SK-N-SH (cell line): ENCODE data around the gene RPA3. TPM values are rescaled to one million over a fixed set of nuclear protein-coding genes. Genes with fewer than 3 reads are reported as not detected.

Source experiments
- CHD2 ChIP-seq: fragments of 150-350 bp; IDR thresholded peaks from 2 replicates; pipeline ENCODE4 v1.6.1; 2018; ENCODE audit warnings: low read length; ENCODE audit not compliant: partially characterized antibody
- EP300 ChIP-seq, 2 experiments: IDR thresholded peaks; 2 replicates each; pipeline versions ENCODE4 v1.4.0 to v1.6.1; 2012; ENCODE audit warnings: borderline replicate concordance in 1 of 2, low read depth in 1 of 2, low read length in 1 of 2
- FOXJ3 ChIP-seq: sonication (generic); formaldehyde crosslinking; IDR thresholded peaks from 2 replicates; pipeline ENCODE4 v1.5.1; 2020; ENCODE audit warnings: mild to moderate bottlenecking, missing genetic modification reagents
- GABPA ChIP-seq: IDR thresholded peaks from 2 replicates; pipeline ENCODE4 v1.4.0; 2012; ENCODE audit warnings: low read depth, mild to moderate bottlenecking
- GATA2 ChIP-seq: sonication (generic); formaldehyde crosslinking; IDR thresholded peaks from 2 replicates; pipeline ENCODE4 v1.5.0; 2020; ENCODE audit warnings: mild to moderate bottlenecking, missing genetic modification reagents
- IRF3 ChIP-seq: fragments of 150-350 bp; IDR thresholded peaks from 2 replicates; pipeline ENCODE4 v1.6.1; 2016; ENCODE audit warnings: mild to moderate bottlenecking, low read depth, low read length
- JUND ChIP-seq: IDR thresholded peaks from 2 replicates; pipeline ENCODE4 v1.4.0; 2012
- MEF2A ChIP-seq: IDR thresholded peaks from 2 replicates; pipeline ENCODE4 v1.4.0; 2012; ENCODE audit warnings: low read depth, borderline replicate concordance
- MXI1 ChIP-seq: IDR thresholded peaks from 2 replicates; pipeline ENCODE4 v1.6.1; 2012; ENCODE audit warnings: mild to moderate bottlenecking, low read depth, low read length, improper control_type of control experiment
- NRF1 ChIP-seq: IDR thresholded peaks from 2 replicates; pipeline ENCODE4 v1.6.1; 2012; ENCODE audit warnings: low read depth, mild to moderate bottlenecking, low read length
- POLR2AphosphoS5 ChIP-seq: IDR thresholded peaks from 2 replicates; pipeline ENCODE4 v1.6.1; 2012; ENCODE audit warnings: low read depth, low read length
- RAD21 ChIP-seq: IDR thresholded peaks from 2 replicates; pipeline ENCODE4 v1.6.1; 2012; ENCODE audit warnings: mild to moderate bottlenecking, low read length
- RCOR1 ChIP-seq: fragments of 150-350 bp; IDR thresholded peaks from 2 replicates; pipeline ENCODE4 v1.6.1; 2017; ENCODE audit warnings: antibody characterized with exemption, low read length
- RFX5 ChIP-seq: IDR thresholded peaks from 2 replicates; pipeline ENCODE4 v1.6.1; 2012; ENCODE audit warnings: mild to moderate bottlenecking, improper control_type of control experiment, low read length
- RXRA ChIP-seq: IDR thresholded peaks from 2 replicates; pipeline ENCODE4 v1.4.0; 2012; ENCODE audit warnings: low read depth, mild to moderate bottlenecking, borderline replicate concordance
- TAF1 ChIP-seq: IDR thresholded peaks from 2 replicates; pipeline ENCODE4 v1.6.1; 2012; ENCODE audit warnings: low read depth, mild to moderate bottlenecking, low read length, moderate library complexity, borderline replicate concordance
- TCF12 ChIP-seq: IDR thresholded peaks from 2 replicates; pipeline ENCODE4 v1.4.0; 2012
- TEAD4 ChIP-seq: IDR thresholded peaks from 2 replicates; pipeline ENCODE4 v1.4.0; 2012; ENCODE audit warnings: mild to moderate bottlenecking, borderline replicate concordance; ENCODE audit not compliant: insufficient read depth
- USF1 ChIP-seq: IDR thresholded peaks from 2 replicates; pipeline ENCODE4 v1.4.0; 2012; ENCODE audit warnings: low read depth, borderline replicate concordance
- USF2 ChIP-seq: fragments of 150-350 bp; IDR thresholded peaks from 2 replicates; pipeline ENCODE4 v1.6.1; 2017; ENCODE audit warnings: antibody characterized with exemption, low read length, low read depth, borderline replicate concordance
- YY1 ChIP-seq: IDR thresholded peaks from 2 replicates; pipeline ENCODE4 v1.4.0; 2012; ENCODE audit warnings: low read depth, mild to moderate bottlenecking
- polyA plus RNA-seq, 3 experiments: library from polyadenylated mRNA; depleted of rRNA; stranded (reverse); fragments of >200 nt; gene quantifications; 2 replicates each; pipeline ENCODE4 v1.2.3, GENCODE V29; 2012
- TF ChIP-seq, protein P1 (sequence below): IDR thresholded peaks from 2 replicates; pipeline ENCODE4 v1.6.1; 2012; ENCODE audit warnings: mild to moderate bottlenecking, low read depth, low read length, moderate library complexity
- TF ChIP-seq, protein P2 (sequence below): fragments of 200-600 bp; sonication (generic); IDR thresholded peaks from 2 replicates; pipeline ENCODE4 v1.6.1; 2017; ENCODE audit warnings: antibody characterized with exemption, mild to moderate bottlenecking, moderate library complexity
- TF ChIP-seq, protein P3 (sequence below): IDR thresholded peaks from 2 replicates; pipeline ENCODE4 v1.4.0; 2012; ENCODE audit warnings: low read depth

RPA3 gene
- polyA plus RNA-seq, 1 of the 3 experiments (the other 2 are of a cell fraction): 39.0 TPM

- TF ChIP-seq, protein P1, sequence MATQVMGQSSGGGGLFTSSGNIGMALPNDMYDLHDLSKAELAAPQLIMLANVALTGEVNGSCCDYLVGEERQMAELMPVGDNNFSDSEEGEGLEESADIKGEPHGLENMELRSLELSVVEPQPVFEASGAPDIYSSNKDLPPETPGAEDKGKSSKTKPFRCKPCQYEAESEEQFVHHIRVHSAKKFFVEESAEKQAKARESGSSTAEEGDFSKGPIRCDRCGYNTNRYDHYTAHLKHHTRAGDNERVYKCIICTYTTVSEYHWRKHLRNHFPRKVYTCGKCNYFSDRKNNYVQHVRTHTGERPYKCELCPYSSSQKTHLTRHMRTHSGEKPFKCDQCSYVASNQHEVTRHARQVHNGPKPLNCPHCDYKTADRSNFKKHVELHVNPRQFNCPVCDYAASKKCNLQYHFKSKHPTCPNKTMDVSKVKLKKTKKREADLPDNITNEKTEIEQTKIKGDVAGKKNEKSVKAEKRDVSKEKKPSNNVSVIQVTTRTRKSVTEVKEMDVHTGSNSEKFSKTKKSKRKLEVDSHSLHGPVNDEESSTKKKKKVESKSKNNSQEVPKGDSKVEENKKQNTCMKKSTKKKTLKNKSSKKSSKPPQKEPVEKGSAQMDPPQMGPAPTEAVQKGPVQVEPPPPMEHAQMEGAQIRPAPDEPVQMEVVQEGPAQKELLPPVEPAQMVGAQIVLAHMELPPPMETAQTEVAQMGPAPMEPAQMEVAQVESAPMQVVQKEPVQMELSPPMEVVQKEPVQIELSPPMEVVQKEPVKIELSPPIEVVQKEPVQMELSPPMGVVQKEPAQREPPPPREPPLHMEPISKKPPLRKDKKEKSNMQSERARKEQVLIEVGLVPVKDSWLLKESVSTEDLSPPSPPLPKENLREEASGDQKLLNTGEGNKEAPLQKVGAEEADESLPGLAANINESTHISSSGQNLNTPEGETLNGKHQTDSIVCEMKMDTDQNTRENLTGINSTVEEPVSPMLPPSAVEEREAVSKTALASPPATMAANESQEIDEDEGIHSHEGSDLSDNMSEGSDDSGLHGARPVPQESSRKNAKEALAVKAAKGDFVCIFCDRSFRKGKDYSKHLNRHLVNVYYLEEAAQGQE: no peak
- TF ChIP-seq FOXJ3 (CRISPR knock-in tag): no peak
- TF ChIP-seq CHD2: no peak
- peak; percentile 62 for TF ChIP-seq TCF12
- no peak for TF ChIP-seq TAF1
- TF ChIP-seq TEAD4: peak; percentile 79
- no peak for TF ChIP-seq RXRA
- no peak for TF ChIP-seq GATA2 (CRISPR knock-in tag)
- TF ChIP-seq RAD21: no peak
- TF ChIP-seq MXI1: no peak
- peak; percentile 94 for TF ChIP-seq JUND
- TF ChIP-seq, protein P2, sequence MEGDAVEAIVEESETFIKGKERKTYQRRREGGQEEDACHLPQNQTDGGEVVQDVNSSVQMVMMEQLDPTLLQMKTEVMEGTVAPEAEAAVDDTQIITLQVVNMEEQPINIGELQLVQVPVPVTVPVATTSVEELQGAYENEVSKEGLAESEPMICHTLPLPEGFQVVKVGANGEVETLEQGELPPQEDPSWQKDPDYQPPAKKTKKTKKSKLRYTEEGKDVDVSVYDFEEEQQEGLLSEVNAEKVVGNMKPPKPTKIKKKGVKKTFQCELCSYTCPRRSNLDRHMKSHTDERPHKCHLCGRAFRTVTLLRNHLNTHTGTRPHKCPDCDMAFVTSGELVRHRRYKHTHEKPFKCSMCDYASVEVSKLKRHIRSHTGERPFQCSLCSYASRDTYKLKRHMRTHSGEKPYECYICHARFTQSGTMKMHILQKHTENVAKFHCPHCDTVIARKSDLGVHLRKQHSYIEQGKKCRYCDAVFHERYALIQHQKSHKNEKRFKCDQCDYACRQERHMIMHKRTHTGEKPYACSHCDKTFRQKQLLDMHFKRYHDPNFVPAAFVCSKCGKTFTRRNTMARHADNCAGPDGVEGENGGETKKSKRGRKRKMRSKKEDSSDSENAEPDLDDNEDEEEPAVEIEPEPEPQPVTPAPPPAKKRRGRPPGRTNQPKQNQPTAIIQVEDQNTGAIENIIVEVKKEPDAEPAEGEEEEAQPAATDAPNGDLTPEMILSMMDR: no peak
- TF ChIP-seq EP300 (IDR thresholded peaks at IDR 0.05; ENCODE audit: borderline replicate concordance in 1 of 2, low read depth in 1 of 2, low read length in 1 of 2): peak in 1 of 2 experiments; percentile 67; a peak in 2 of 4 replicates
- TF ChIP-seq GABPA: no peak
- TF ChIP-seq, protein P3, sequence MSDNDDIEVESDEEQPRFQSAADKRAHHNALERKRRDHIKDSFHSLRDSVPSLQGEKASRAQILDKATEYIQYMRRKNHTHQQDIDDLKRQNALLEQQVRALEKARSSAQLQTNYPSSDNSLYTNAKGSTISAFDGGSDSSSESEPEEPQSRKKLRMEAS: 0 out of 2 replicates have a peak, but pooled peaks have one; percentile 26
- TF ChIP-seq RFX5: no peak
- TF ChIP-seq USF2: no peak
- TF ChIP-seq POLR2AphosphoS5: no peak; the same call in 1 of the 2 replicates
- TF ChIP-seq RCOR1: no peak
- TF ChIP-seq USF1: no peak
- TF ChIP-seq NRF1: no peak
- peak; percentile 16; the same call in 1 of the 2 replicates for TF ChIP-seq YY1
- no peak; the same call in 1 of the 2 replicates for TF ChIP-seq MEF2A
- no peak for TF ChIP-seq IRF3
These were observed 24.5 kb downstream of the RPA3 start (continued) for GRCh38 chr7:7693881-7694280.
